ENCODE measurements around the gene OMP.

Gene OMP

DNA sequence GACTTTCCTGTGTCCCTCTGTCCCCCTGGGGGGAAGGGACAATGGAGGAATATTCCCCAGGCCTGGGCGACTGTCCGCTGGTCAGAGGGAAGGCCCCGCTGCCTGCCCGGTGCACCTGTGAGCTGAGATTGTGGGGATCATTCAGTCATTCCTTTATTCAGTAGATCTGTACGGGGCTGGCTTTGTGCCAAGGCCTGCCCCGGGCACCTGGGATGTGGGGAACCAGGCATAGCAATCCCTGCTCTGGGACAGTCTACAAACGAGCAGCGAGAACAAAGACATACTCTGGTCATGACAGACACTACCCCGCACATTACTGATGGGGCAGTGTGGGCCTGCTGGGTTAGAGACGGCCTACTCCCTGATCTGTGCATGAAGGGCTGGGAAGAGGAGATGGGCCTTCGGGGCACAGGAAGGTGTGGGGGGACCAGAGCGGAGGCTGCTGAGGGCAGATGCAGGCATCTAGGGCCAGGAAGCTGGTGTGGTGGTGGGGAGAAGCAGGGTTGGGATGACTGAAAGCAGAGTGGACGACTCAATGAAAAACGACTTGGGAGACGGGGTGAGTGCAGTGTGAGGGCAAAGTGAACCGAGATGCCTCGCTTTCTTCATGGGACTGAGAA is 23.6 kb downstream of the OMP start:
- no peak for DNase-seq

DNA sequence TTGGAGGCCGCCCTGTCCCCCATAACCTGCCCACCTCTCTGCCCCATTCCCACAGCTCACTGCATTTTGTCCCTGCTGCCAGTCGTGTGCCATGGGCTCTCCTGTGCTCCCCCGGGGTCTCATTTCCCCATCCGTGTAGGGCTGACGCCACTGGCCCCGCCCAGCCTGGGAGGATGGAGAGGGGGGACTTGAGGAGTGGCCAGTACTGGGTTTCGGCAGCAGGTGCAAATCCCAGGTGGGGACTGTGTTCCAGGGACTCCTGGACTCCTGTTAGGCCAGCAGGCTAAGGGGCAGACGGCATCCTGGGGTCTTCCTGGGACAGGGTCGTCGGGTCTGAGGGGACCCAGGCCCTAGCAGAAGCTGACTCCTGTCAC is 24.2 kb downstream of the OMP start:
- no peak for DNase-seq

DNA sequence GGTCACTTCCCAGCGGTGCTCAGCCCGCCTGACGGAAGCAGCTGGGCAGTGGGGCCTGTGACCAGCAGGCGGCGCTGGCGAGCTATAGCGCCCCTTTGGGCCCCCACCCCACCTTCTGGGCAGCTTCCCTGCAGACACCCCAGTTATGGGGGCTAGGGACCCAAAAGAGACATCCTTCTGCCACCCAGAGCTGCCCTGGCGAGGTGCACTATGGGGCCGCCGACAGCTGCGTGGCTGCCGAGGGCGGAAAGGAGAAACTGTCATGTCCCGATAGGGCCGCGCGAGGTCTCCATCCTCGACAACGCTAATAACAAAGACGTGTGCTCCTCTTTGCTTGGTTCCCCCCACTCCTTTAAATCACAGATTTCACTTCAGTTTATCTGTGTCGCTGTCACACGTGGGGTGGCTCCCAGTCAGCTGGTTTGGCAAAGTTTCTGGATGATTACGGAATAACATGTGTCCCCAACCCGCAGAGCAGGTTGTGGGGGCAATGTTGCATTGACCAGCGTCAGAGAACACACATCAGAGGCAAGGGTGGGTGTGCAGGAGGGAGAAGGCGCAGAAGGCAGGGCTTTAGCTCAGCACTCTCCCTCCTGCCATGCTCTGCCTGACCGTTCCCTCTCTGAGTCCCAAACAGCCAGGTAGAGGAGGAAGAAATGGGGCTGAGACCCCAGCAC is 24.7 kb downstream of the OMP start:
- DNase-seq, result peak; percentile 89

DNA sequence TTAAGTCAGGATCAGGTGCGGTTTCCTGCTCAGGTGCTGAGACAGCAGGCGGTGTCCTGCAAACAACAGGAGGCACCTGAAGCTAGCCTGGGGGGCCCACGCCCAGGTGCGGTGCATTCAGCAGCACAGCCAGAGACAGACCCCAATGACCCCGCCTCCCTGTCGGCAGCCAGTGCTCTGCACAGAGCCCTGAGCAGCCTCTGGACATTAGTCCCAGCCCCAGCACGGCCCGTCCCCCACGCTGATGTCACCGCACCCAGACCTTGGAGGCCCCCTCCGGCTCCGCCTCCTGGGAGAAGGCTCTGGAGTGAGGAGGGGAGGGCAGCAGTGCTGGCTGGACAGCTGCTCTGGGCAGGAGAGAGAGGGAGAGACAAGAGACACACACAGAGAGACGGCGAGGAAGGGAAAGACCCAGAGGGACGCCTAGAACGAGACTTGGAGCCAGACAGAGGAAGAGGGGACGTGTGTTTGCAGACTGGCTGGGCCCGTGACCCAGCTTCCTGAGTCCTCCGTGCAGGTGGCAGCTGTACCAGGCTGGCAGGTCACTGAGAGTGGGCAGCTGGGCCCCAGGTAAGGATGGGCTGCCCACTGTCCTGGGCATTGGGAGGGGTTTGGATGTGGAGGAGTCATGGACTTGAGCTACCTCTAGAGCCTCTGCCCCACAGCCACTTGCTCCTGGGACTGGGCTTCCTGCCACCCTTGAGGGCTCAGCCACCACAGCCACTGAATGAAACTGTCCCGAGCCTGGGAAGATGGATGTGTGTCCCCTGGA is 25.5 kb downstream of the OMP start, which contains the start of gene MYO7A:
Gene MYO7A, plus strand, starts transcription at position 327 of the 772 bp plus-strand sequence. CDS start 2,389 bp downstream, outside the sequence.
- no peak for DNase-seq

DNA sequence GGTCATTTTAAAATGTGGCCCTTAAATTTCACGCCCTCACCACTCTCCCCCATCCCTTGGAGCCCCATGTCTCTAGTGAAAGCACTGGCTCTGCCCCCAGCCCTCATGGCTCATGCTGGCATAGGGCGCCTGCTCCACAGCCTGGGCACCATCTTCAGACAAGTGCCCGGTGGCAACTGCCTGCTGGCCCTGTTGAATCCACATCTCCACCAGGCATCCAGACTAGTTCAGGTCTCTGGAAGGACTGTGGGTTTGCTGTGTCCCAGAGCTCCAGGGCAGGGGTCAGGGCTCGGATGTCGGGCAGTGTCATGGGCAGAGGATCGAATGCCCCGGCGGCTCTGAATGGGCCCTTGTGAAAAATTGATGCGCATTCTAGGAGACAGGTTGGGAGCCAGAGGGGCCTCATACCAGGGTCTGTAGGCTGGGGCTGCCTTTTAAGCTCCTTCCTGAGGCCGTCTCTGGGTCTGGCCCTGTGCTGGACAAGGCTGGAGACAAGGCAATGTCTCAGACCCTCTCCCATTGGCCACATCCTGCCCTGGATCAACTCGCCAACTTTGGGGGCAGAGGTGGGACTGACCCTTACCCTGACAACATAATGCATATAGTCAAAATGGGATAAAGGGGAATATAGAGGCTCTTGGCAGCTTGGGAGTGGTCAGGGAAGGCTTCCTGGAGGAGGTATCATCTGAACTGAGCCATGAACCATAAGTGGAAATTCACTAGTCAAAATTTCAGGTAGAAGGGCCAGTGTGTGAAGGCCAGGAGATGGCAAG is 26.6 kb downstream of the OMP start:
- no peak for DNase-seq

DNA sequence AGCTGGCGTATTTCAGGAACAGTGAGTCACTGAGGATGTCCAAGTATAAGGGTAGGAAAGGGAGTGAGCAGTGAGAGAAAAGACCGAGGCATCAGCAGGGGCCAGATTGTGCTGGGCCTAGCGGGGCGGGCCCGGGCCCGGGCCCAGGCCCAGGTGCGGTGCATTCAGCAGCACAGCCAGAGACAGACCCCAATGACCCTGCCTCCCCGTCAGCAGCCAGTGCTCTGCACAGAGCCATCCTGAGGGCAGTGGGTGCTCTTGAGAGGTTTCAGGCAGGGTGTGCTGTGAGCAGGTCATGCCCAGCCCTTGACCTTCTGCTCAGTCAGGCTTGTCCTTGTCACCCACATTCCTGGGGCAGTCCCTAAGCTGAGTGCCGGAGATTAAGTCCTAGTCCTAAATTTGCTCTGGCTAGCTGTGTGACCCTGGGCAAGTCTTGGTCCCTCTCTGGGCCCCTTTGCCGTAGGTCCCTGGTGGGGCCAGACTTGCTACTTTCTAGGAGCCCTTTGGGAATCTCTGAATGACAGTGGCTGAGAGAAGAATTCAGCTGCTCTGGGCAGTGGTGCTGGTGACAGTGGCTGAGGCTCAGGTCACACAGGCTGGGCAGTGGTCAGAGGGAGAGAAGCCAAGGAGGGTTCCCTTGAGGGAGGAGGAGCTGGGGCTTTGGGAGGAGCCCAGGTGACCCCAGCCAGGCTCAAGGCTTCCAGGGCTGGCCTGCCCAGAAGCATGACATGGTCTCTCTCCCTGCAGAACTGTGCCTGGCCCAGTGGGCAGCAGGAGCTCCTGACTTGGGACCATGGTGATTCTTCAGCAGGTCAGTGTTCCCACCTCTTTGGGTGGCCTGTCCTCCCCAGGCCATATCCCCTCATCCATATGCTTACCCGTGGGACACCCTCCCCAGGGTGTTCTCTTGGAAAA is 27.5 kb downstream of the OMP start:
- DNase-seq, result no peak

DNA sequence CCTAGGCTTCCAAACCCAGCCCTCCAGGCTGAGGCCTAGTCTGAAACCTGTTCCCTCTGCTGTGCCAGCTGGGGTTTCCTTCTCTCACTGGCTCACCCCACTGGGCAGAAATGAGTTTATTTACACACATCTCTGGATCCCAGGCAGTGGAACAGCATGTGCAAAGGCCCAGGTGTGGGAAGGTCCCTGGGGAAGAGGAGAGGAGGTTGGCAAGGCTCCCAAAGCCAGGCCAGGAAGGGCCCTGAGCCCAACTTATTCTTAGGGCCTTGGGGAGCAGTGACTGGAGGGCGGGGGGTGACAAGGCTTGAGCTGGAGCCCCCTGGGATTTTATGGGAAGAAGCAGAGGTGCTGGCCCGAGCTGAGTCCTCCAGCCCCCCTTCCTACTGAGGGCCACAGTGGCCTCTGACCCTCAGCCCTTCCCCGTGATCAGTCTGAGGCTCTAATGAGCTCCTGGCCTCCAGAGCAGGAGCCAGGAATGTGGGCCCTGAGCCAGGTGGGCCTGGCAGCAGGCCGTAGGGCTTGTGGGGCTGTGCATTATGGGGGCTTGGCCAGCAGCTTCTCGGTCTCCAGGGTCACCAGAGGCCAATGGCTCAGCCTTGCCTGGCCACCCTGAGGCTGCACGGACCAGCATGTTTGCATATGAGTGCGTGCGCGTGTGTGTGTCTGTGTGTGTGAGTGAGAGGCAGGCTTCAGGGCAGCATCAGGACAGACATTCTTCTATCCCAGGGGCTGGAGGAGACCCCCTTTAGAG is 28.3 kb downstream of the OMP start:
- no peak for DNase-seq

DNA sequence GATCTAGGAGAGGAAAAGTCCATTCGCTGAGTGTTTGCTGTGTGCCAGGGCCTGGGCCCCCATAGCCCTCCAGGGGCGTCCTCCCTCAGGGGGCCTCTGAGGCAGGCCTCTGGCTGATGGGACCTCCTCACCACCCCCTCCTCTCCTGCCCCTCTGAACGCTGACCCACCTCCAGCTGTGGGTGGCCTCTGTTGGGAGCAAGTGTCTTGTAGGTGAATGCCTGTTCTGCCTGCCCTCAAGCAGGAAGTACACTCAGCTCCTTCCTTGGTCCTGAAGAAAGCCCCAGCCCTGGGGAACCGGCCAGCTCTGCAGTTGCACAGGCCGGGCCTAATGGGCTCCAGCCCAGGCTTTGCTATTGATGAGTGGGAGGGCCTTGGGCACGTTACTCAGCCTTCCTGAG is 28.9 kb downstream of the OMP start:
- no peak for DNase-seq

DNA sequence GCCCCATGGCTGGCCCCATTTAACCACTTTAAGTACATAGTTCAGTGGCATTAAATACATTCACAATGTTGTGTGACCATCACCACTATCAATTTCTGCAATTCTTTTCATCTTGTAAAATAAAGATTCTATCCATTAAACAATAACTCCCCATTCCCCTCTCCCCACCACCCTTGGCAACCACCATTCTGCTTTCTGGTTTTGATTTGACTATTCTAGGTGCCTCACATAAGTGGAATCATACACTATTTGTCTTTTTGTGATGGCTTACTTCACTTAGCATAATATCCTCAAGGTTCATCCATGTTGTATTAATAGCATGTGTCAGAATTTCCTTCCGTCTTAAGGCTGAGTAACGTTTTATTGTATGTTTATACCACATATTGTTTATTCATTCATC is 32.4 kb downstream of the OMP start:
- no peak for DNase-seq

DNA sequence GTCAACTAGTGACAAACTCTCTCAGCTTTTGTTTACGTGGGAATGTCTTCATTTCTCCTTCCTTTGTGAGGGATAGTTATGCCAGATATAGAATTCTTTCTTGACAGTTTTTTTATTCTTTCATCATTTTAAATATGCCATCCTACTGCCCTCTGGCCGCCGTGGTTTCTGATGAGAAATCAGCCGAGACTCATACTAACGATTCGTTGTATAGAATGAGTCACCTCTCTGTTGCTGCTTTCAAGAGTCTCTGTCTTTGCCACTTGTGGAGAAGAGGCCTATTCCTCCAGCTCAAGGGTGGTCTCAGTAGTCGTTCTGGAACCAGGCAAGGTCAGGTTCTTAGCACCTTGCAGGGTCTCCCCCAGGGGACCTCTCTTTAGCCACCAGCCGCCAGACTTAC is 33.4 kb downstream of the OMP start:
- DNase-seq, result no peak

DNA sequence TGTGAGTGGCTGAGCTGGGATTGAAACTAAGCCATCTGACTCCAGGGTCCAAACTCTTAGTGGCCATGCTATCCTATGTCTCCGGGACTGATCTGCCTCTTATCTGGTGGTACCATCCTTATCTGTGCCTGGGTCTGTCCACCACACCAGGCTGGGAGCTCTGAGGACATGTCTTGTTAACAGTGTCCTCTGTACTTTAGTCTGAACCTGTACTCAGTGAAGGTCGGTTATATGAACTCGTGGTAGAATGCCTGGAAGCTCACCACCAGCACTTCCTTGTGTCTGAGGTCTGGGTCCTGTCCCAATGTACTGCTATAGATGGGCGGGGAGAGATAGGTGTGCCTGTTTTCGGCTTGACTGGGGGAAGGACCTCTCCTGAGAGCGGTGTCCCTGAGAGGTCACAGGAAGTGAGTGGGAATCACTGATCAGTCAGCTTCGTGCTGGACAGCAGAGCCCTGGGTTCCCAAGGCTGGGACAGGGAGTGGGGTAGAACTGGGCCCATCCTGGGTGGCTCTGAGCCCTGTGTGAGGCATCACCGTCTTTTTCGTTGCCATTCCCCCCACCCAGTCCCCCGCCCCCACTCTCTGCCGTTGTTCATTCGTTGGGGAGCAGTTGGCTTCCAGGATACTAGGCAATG is 34.3 kb downstream of the OMP start:
- no peak for DNase-seq

DNA sequence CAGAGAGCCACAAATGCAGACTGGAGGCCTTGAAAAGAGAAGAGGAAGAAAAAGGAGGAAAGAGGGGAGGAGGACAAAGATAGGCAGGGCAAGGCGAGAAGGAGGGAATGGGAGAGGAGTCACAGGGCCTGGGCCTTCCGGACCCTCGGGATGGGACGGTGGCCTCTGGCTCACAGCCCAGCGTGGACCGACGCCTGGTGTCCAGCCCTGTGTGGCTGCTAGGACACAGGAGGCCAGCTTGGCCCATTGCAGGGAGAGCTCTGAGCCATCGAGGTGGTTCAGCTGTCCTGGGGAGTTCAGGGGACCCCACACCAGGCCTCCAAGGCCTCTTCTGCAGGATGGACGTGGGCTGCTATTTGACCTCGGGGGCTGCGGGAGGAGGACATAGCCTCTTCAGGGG is 34.8 kb downstream of the OMP start:
- DNase-seq, result no peak

DNA sequence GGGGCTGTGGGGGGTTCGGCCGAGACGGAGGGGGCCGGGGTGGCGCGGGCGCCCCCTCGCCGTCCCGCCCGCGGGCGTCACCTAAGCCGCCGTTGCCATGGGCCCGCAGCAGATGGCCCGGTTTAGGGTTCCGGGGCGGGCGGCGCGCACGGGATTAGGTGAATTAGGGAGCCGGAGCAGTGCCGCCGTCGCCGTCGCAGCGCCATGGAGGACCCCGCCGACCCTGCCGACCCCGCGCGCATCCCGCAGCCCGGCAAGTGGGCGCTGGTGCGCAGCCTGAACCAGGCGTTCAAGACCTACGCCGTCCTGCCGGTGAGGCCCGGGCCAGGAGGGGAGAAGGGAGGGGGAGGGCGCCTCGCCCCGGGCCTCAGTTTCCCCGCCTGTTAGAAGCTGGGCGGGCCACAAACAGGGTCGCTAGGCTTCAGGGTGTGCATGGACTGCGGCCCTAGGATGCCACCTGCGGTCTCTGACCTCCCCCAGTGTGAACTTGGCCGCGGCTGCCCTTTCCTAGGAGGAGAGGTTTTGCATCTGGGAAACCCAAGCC is 35.5 kb downstream of the OMP start:
- no peak for DNase-seq

DNA sequence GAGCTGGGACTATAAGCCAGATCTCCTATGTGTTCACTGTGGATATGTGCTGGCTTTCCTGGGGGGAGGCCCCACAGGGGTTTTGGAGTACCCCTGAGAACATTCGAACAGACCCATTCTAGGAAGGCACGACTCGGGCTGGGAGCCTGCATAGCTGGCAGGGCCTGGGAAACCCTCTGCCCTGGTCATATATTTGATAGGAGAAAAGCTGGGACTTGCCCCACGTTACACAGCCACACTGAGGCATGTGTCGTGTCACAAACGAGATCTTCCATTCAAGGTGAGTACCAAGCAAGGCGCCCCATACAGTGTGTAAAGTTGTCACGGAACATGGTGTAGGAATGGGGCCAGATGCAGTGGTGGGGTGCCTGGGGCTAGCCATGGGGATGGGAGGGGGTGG is 36.6 kb downstream of the OMP start:
- no peak for DNase-seq

DNA sequence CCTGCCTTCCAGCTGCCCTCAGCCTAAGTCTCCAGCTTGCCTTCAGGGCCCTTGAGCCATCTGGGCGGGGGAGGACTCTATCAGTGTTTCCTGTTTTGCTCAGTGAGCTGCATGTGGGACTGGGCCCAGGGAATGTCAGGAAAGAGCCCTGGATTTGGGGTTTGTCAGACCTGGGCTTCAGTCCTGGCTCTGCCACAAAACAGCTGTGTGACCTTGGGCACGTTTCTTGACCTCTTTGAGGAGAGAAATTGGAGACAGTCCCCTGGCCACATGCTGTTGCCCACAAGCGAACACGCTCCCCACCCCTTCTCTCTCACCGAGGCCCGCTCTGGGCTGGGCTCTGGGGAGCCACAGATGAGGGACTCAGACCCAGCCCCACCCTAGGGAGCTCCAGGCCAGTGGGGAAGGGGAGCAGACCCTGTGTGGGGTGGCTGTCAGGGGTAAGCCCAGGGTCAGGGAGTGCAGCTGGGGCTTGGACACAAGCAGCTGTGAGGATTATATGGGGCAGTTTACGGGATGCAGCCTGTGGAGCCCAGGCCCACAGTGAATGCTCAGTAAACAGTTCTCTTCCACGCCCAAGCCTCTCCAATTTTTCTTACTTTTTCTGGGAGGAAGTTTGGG is 37.7 kb downstream of the OMP start:
- DNase-seq, result no peak

DNA sequence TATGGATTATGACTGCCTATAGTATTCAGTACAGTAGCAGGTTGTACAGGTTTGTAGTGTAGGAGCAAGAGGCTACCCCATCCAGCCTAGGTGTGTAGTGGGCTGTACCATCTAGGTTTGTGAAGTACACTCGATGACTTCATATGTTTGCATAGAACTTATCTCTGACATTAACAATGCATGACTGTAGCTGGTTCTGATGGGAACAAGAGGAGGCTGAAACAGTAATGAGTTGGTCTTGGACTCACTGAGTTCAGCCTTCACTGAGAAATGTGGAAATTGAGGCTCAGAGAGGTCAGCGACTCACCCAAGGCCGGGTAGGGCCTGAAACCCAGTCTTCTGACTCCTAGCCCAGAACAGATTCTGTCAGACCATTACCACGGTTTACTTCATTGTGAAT is 38.4 kb downstream of the OMP start:
- no peak for DNase-seq

DNA sequence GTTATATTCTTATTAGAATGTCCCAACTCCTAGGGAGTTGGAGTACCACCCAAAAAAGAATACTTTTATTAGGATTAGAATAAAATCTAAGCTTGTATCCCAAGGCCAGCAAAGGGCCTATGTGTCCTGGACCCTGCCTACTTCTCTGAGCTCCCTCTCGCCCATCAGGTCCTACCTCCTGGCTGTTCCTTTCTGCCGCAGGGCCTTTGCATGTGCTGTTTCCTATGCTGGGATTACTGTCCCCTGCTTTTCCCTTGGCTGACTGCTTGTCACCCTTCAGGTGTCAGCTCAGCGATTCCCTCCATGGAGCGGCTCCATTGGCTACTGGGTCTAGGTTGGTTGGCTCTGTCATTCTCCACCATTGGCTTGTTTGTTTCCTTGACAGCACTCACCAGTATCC is 38.8 kb downstream of the OMP start:
- DNase-seq, result no peak

DNA sequence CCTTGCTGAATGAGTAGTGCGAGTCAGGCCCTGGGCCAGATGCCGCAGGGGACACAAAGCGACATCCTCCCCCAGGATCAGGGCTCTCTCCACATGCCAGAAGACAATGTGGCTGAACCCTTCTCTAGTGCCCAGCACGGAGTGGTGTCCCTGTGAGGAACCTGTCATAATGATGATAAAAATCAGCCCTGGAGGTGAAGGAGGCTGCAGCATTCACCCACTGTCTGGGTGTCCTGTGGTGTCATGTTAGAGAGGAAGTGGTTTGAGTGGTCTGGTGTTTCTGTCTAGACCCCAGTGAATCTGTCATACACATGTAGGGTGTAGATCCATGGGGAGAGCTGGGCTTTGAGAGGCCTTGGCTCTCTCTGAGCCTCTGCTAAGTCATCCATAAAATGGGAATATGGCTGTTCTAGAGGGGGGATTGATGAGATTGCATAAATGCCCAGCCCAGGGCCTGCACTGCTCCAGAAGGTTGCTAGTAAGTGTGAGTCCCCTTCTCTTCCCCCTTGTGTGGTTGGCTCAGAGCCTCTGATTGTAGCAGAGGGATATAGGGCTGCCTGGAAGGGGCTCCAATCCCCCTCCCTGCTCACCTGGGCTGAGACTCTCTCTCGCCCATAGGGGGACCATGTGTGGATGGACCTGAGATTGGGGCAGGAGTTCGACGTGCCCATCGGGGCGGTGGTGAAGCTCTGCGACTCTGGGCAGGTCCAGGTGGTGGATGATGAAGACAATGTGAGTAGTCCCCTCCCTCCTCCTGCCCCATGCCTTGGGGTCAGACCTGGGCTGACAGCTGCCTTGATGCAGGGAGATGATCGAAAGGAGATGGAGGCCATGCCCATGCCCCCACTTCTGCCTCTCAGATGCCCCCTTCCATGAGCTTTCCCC is 39.7 kb downstream of the OMP start:
- no peak for DNase-seq

DNA sequence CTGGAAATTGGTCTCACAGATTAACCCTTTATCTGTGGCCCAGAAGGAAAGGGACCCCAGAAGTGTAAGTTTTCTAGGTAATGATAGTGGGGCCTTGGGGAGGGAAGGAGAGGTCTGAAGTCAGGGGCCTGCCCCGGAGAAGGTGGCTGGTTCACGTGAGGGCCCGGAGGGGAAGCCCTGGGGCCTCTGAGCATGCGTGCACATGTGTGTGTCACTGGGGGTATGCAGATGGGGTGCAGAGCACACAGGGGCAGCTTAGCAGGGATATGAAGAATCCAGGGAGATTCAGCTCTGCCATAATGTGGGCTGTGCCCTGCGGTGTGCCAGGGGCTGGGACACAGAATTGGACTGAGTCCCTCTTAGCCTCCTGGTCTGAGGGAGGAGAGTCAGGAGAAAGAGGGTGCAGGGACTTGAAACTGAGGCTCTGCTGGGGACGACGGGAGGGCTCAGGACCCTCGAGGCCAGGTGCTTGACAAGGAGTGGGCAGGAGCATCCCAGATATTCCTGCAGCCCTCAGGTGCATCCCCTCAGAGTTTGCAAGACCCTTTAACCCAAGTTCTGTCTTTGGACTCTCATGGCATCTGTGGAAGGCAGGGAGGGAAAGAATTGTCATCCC is 40.9 kb downstream of the OMP start:
- no peak for DNase-seq

Measured in activated CD8-positive, alpha-beta memory T cell treated with anti-CD3 and anti-CD28 coated beads for 24 hours (primary cell).